Measurements from ENCODE around the gene ZFYVE19. TPM values are rescaled to one million over a fixed set of nuclear protein-coding genes. Genes with fewer than 3 reads are reported as not detected.

ZFYVE19 gene
- total and polyA plus RNA-seq, 4 experiments from 2014 or later = 10.4 to 35.0 (median 27.2) TPM

DNA sequence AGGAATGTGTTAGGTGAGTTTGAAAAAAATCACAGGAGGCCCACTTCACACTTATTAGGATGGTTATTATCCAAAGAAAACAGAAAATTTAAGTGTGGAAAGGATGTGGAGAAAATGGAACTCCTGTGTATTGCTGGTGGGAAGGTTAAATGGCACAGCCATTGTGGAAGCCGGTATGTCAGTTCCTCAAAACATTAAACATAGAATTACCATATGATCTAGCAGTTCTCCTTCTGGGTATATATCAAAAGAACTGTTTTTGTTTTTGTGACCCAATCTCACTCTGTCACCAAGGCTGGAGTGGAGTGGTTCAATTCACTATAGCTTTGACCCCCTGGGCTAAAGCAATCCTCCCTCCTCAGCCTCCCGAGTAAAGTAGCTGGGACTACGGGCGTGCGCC lies 10.4 kb upstream of the ZFYVE19 start:
- POLR2A ChIA-PET (ENCODE audit: partially characterized antibody) = interaction anchor here (0.6 to 0.9 kb wide), 2 partner anchors 9 to 269 kb away, joined by 3 to 4 read pairs; no protein-coding TSS in a partner anchor
- Mint-ChIP-seq H3K4me3 (no peak overlapping the region), H3K36me3 (peaks cover 28 to 29% of the 10 kb centered on the region in 2 donors), H3K9me3 (no peaks in the 10 kb centered on the region), H3K4me1 (peaks cover 15 to 33% (median 25%) of the 10 kb centered on the region in 4 donors), H3K27ac (no peak overlapping the region), H3K27me3 (no peaks in the 10 kb centered on the region)
- Histone ChIP-seq H3K27me3 (ENCODE audit: insufficient read depth, low read length) (no peaks in the 10 kb centered on the region), H3K36me3 (ENCODE audit: insufficient read depth, low read length) (peaks cover 9% of the 10 kb centered on the region), H3K27ac (ENCODE audit: low read depth, low read length) (no peak overlapping the region), H3K4me1 (ENCODE audit: insufficient read depth, low read length) (no peaks in the 10 kb centered on the region), H3K9me3 (ENCODE audit: control insufficient read depth in 1 of 2, low read length in 2 of 2) (no peaks in the 10 kb centered on the region), H3K4me3 (ENCODE audit: low read length in 2 of 2) (no peak overlapping the region)
- DNase-seq = no peak
- CTCF ChIA-PET (ENCODE audit: partially characterized antibody) = interaction anchor here (0.6 to 1.4 kb wide), 3 partner anchors 10 to 224 kb away, joined by 3 to 5 read pairs (median 3); no protein-coding TSS in a partner anchor
- intact Hi-C loops (cut with micrococcal nuclease) = no loop called here

DNA sequence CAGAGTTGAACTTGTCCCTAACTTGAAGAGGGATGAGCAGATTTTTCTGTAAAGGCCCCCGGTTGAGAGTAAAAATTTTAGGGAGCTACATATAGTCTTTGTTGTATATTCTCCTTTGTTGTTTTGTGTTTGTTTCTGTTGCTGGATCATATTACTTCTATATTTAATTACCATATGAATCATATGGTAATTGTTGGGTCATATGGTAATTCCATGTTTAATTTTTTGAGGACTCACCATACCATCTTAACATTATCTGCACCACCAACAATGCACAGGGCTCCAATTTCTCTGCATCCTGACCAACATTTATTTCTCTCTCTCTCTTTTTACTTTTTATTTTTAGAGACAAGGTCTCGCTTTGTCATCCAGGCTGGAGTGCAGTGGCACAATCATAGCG lies 7.4 kb upstream of the ZFYVE19 start:
- Mint-ChIP-seq H3K27me3 (no peaks in the 10 kb centered on the region), H3K4me3 (no peak overlapping the region), H3K36me3 (peaks cover 28 to 31% of the 10 kb centered on the region in 2 donors), H3K4me1 (peaks cover 20 to 38% (median 23%) of the 10 kb centered on the region in 4 donors), H3K9me3 (no peaks in the 10 kb centered on the region), H3K27ac (peak overlapping the region in 1 of 7 donors; percentile 13)
- ChIA-PET CTCF (ENCODE audit: partially characterized antibody) (no interaction called here), POLR2A (ENCODE audit: partially characterized antibody) (no interaction called here)
- no peaks in the 10 kb centered on the region for H3K27me3 ChIP-seq (ENCODE audit: insufficient read depth, low read length)
- H3K4me1 ChIP-seq (ENCODE audit: insufficient read depth, low read length) = no peaks in the 10 kb centered on the region
- peaks cover 3% of the 10 kb centered on the region for H3K36me3 ChIP-seq (ENCODE audit: insufficient read depth, low read length)
- no peak for DNase-seq
- intact Hi-C loops (cut with micrococcal nuclease) = no loop called here
- H3K9me3 ChIP-seq (ENCODE audit: control insufficient read depth in 1 of 2, low read length in 2 of 2) = no peaks in the 10 kb centered on the region
- no peak overlapping the region for H3K27ac ChIP-seq (ENCODE audit: low read depth, low read length)
- H3K4me3 ChIP-seq (ENCODE audit: low read length in 2 of 2) = no peak overlapping the region

DNA sequence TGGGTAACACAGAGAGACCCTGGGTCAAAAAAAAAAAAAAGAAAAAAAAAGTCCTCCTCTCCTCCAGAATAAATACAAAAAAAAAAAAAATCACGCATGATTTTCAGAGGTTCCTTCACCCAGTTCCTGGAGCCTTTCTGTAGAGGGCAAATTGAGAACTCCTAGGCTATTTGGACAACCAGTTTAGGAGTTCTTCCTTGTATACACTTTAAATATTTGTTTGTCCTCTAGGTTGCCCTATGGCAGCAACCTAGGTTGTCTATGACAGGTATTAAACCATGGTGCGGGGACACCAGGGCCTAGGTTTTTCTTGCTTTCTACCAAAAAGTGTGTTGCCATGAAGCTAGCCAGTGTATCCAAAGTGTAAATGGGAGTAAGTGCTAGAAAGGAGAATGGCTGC lies 3.8 kb upstream of the ZFYVE19 start:
- Mint-ChIP-seq H3K4me3 (no peak overlapping the region), H3K4me1 (peaks cover 23 to 47% (median 27%) of the 10 kb centered on the region in 4 donors), H3K27me3 (no peaks in the 10 kb centered on the region), H3K36me3 (peaks cover 29 to 32% of the 10 kb centered on the region in 2 donors), H3K9me3 (no peaks in the 10 kb centered on the region), H3K27ac (no peak overlapping the region)
- no peak overlapping the region for H3K4me3 ChIP-seq (ENCODE audit: low read length in 2 of 2)
- no peaks in the 10 kb centered on the region for H3K9me3 ChIP-seq (ENCODE audit: control insufficient read depth in 1 of 2, low read length in 2 of 2)
- no peaks in the 10 kb centered on the region for H3K27me3 ChIP-seq (ENCODE audit: insufficient read depth, low read length)
- H3K4me1 ChIP-seq (ENCODE audit: insufficient read depth, low read length) = peaks cover 15% of the 10 kb centered on the region
- no peak for DNase-seq
- intact Hi-C loops (cut with micrococcal nuclease) = no loop called here
- H3K36me3 ChIP-seq (ENCODE audit: insufficient read depth, low read length) = peaks cover 3% of the 10 kb centered on the region
- no peak overlapping the region for H3K27ac ChIP-seq (ENCODE audit: low read depth, low read length)
- POLR2A ChIA-PET (ENCODE audit: partially characterized antibody) = no interaction called here
- CTCF ChIA-PET (ENCODE audit: partially characterized antibody) = interaction anchor here (0.8 to 1.9 kb wide), 2 partner anchors 10 to 20 kb away, joined by 4 to 6 read pairs; no protein-coding TSS in a partner anchor

DNA sequence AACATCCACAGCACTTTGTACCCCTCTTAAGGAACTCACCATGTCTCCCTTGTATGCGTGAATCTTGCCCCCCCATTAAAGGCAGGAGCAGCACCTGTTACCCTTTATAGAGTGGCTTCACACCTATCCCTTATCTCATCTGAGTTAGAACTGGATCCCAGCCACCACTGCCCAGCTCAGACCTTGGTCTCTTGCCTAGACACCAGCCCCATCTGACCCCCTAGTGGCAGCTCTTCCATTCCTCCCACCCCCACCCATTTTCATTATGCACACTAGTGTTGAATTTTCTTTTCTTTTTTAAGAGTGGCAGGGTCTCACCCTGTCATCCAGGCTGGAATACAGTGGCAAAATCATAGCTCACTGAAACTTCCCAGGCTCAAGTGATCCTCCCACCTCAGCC lies 3.2 kb upstream of the ZFYVE19 start:
- intact Hi-C loops (cut with micrococcal nuclease) = no loop called here
- CTCF ChIA-PET (ENCODE audit: partially characterized antibody) = interaction anchor here (1.9 kb wide), 1 partner anchor 11 kb away, joined by 6 read pairs; no protein-coding TSS in a partner anchor
- H3K4me3 Mint-ChIP-seq = no peak overlapping the region
- H3K9me3 Mint-ChIP-seq = no peaks in the 10 kb centered on the region
- no peaks in the 10 kb centered on the region for H3K27me3 ChIP-seq (ENCODE audit: insufficient read depth, low read length)
- no peak for DNase-seq
- H3K36me3 Mint-ChIP-seq = peaks cover 23 to 26% of the 10 kb centered on the region in 2 donors
- peaks cover 3% of the 10 kb centered on the region for H3K36me3 ChIP-seq (ENCODE audit: insufficient read depth, low read length)
- no peak overlapping the region for H3K27ac ChIP-seq (ENCODE audit: low read depth, low read length)
- H3K27me3 Mint-ChIP-seq = no peaks in the 10 kb centered on the region
- peaks cover 20% of the 10 kb centered on the region for H3K4me1 ChIP-seq (ENCODE audit: insufficient read depth, low read length)
- no peak overlapping the region for H3K4me3 ChIP-seq (ENCODE audit: low read length in 2 of 2)
- H3K9me3 ChIP-seq (ENCODE audit: control insufficient read depth in 1 of 2, low read length in 2 of 2) = no peaks in the 10 kb centered on the region
- H3K4me1 Mint-ChIP-seq = peaks cover 21 to 47% (median 26%) of the 10 kb centered on the region in 4 donors
- peak overlapping the region in 1 of 7 donors; percentile 63 for H3K27ac Mint-ChIP-seq
- POLR2A ChIA-PET (ENCODE audit: partially characterized antibody) = interaction anchor here (0.6 kb wide), 1 partner anchor 529 kb away, joined by 3 read pairs; the partner anchor contains the start of genes NUSAP1 and OIP5

DNA sequence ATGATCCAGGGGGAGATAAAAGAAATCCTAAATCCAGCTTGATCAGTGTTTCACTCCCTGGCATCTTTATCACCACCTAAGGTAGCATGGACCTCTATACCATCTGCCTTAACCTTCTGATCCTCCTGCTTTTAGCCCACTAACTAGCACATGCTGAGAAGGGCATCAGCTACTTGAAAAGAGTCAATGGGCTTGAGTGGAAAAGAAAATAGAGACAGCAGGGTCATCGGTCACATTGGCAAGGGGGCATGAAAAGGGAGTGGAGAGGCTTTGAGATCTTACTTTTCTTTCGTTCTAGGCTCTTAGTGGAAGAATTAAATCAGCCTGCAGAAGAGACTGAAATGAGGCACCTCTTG lies 239 bp upstream of the ZFYVE19 start:
- ChIA-PET POLR2A (ENCODE audit: partially characterized antibody) (interaction anchor here (1.2 to 3.4 kb wide), 6 partner anchors 10 to 237 kb away, joined by 3 to 30 read pairs (median 6); partner anchors contain the start of genes RAD51, RPUSD2, SPINT1 and VPS18), CTCF (ENCODE audit: partially characterized antibody) (interaction anchor here (0.7 to 2.2 kb wide), 6 partner anchors 10 to 217 kb away, joined by 3 to 7 read pairs (median 3); no protein-coding TSS in a partner anchor)
- H3K27ac Mint-ChIP-seq = peak overlapping the region; percentile 92 to 100 (median 98)
- H3K27me3 Mint-ChIP-seq = no peaks in the 10 kb centered on the region
- peaks cover 6% of the 10 kb centered on the region for H3K36me3 ChIP-seq (ENCODE audit: insufficient read depth, low read length)
- H3K9me3 Mint-ChIP-seq = no peaks in the 10 kb centered on the region
- peaks cover 18 to 36% (median 22%) of the 10 kb centered on the region in 4 donors for H3K4me1 Mint-ChIP-seq
- H3K9me3 ChIP-seq (ENCODE audit: control insufficient read depth in 1 of 2, low read length in 2 of 2) = no peaks in the 10 kb centered on the region
- peak overlapping the region; percentile 96 to 100 (median 98) for H3K4me3 Mint-ChIP-seq
- H3K4me3 ChIP-seq (ENCODE audit: low read length in 2 of 2) = peak overlapping the region; percentile 95 to 100
- H3K27ac ChIP-seq (ENCODE audit: low read depth, low read length) = peak overlapping the region; percentile 97
- DNase-seq = no peak
- H3K4me1 ChIP-seq (ENCODE audit: insufficient read depth, low read length) = peaks cover 20% of the 10 kb centered on the region
- H3K36me3 Mint-ChIP-seq = peaks cover 18 to 19% of the 10 kb centered on the region in 2 donors
- intact Hi-C loops (cut with micrococcal nuclease) = loop anchor here (1.0 to 5.0 kb wide), 9 partner anchors 20 to 526 kb away; partner anchors contain the start of genes CCDC32, GCHFR, INAFM2 and KNL1
- no peaks in the 10 kb centered on the region for H3K27me3 ChIP-seq (ENCODE audit: insufficient read depth, low read length)

DNA sequence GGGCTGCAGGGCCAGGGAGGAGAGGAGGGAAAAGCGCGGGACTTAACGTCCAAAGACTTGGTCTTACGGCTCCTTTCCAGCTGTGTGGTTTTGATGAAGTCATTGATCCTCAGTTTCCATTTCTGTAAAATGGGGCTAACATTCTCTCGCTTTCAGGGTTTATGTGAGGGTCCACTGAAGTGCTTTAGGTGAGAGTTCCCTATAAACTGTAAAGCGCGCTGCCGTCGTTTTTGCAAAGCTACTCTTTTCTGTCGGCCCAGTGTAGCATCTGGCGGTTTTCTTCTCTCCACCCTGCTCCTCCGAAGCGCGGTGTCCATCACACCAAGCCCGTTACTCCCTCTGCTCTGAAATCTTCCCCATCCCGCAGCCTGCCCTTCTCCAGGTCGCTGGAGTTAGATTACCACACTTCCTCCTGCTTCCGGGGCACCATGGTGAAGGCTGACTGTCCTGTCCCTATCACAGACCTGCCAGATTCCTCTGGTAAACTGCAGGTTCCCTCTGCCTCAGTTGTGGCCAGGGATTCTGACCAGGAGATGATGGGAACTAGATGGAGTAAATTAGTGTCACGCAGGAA lies 1.1 kb downstream of the ZFYVE19 start:
- ChIA-PET CTCF (ENCODE audit: partially characterized antibody) (interaction anchor here (1.3 to 2.2 kb wide), 2 partner anchors 26 to 50 kb away, joined by 6 to 7 read pairs; no protein-coding TSS in a partner anchor), POLR2A (ENCODE audit: partially characterized antibody) (interaction anchor here (0.6 to 3.4 kb wide), 7 partner anchors 8 to 262 kb away, joined by 3 to 30 read pairs (median 4); partner anchors contain the start of genes RAD51, RPUSD2, SPINT1 and VPS18)
- Mint-ChIP-seq H3K4me3 (peak overlapping the region; percentile 96 to 100 (median 98)), H3K9me3 (no peaks in the 10 kb centered on the region), H3K27ac (peak overlapping the region in 6 of 7 donors; percentile 58 to 100 (median 98)), H3K27me3 (no peaks in the 10 kb centered on the region), H3K36me3 (peaks cover 15 to 19% of the 10 kb centered on the region in 2 donors), H3K4me1 (peaks cover 15 to 33% (median 22%) of the 10 kb centered on the region in 4 donors)
- H3K27ac ChIP-seq (ENCODE audit: low read depth, low read length) = peak overlapping the region; percentile 97
- H3K27me3 ChIP-seq (ENCODE audit: insufficient read depth, low read length) = no peaks in the 10 kb centered on the region
- intact Hi-C loops (cut with micrococcal nuclease) = loop anchor here (1.0 to 5.0 kb wide), 9 partner anchors 21 to 524 kb away; partner anchors contain the start of genes CCDC32, GCHFR, INAFM2 and KNL1
- peak overlapping the region; percentile 95 to 100 for H3K4me3 ChIP-seq (ENCODE audit: low read length in 2 of 2)
- peaks cover 6% of the 10 kb centered on the region for H3K36me3 ChIP-seq (ENCODE audit: insufficient read depth, low read length)
- H3K9me3 ChIP-seq (ENCODE audit: control insufficient read depth in 1 of 2, low read length in 2 of 2) = no peaks in the 10 kb centered on the region
- no peak for DNase-seq
- H3K4me1 ChIP-seq (ENCODE audit: insufficient read depth, low read length) = peaks cover 20% of the 10 kb centered on the region

DNA sequence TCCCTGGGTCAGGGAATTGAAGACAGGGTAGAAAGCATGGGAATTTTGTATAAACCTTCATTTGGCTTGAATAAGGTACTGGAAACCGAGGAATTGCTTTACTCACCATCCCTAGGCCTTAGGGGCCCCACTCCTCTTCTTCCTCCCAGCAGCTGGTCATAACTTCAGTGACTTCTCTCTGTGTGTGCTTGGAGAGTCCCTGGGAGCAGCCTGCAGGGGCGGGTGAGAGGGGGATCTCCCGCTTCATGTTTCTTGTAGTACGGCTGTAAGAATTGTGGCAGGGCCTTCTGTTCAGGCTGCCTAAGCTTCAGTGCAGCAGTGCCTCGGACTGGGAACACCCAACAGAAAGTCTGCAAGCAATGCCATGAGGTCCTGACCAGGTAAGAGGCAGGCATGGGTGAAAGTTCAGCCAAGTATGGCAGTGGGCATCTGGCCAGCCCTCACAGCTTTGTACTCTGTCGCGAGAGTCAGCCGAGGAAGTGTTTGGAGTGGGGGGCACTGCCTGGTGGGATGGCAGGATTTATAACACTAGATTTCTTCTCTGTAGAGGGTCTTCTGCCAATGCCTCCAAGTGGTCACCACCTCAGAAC lies 2.1 kb downstream of the ZFYVE19 start:
- H3K9me3 Mint-ChIP-seq = no peaks in the 10 kb centered on the region
- Histone ChIP-seq H3K4me1 (ENCODE audit: insufficient read depth, low read length) (peaks cover 20% of the 10 kb centered on the region), H3K4me3 (ENCODE audit: low read length in 2 of 2) (no peak overlapping the region), H3K36me3 (ENCODE audit: insufficient read depth, low read length) (peaks cover 6% of the 10 kb centered on the region), H3K27ac (ENCODE audit: low read depth, low read length) (no peak overlapping the region), H3K27me3 (ENCODE audit: insufficient read depth, low read length) (no peaks in the 10 kb centered on the region), H3K9me3 (ENCODE audit: control insufficient read depth in 1 of 2, low read length in 2 of 2) (no peaks in the 10 kb centered on the region)
- H3K4me3 Mint-ChIP-seq = peak overlapping the region in 7 of 8 donors; percentile 96 to 100 (median 98)
- POLR2A ChIA-PET (ENCODE audit: partially characterized antibody) = interaction anchor here (3.4 kb wide), 1 partner anchor 114 kb away, joined by 30 read pairs; the partner anchor contains the start of gene RAD51
- H3K4me1 Mint-ChIP-seq = peaks cover 11 to 25% (median 19%) of the 10 kb centered on the region in 4 donors
- no peaks in the 10 kb centered on the region for H3K27me3 Mint-ChIP-seq
- no peak for DNase-seq
- H3K36me3 Mint-ChIP-seq = peaks cover 11 to 19% of the 10 kb centered on the region in 2 donors
- CTCF ChIA-PET (ENCODE audit: partially characterized antibody) = no interaction called here
- H3K27ac Mint-ChIP-seq = no peak overlapping the region
- intact Hi-C loops (cut with micrococcal nuclease) = loop anchor here (5.0 kb wide), 2 partner anchors 487 to 523 kb away; partner anchors contain the start of genes INAFM2, NUSAP1 and OIP5
